Ammon's horn (tissue), 1 donor: ENCODE results near the gene EXOSC2.

Source experiments
- DNase-seq: peaks from one replicate; pipeline ENCODE4 v3.0.0-alpha.2; 2016; ENCODE audit warnings: low spot score

The EXOSC2 gene

GRCh38 chr9:130693426-130694191, at the start of gene EXOSC2:
Gene EXOSC2, plus strand, starts transcription at chr9:130693780. Its CDS starts 12 bp downstream, at chr9:130693792.
- peak; percentile 99 for DNase-seq

GRCh38 chr9:130651221-130651620, 42.4 kb upstream of the EXOSC2 start:
- DNase-seq = no peak

GRCh38 chr9:130651752-130652151, 41.8 kb upstream of the EXOSC2 start:
- DNase-seq = no peak

- DNase-seq = no peak
Observed at GRCh38 chr9:130654879-130655278, 38.7 kb upstream of the EXOSC2 start.

GRCh38 chr9:130658893-130659698, 34.5 kb upstream of the EXOSC2 start:
- no peak for DNase-seq

GRCh38 chr9:130659699-130660248, 33.8 kb upstream of the EXOSC2 start:
- DNase-seq = no peak

GRCh38 chr9:130660326-130660682, 33.3 kb upstream of the EXOSC2 start:
- no peak for DNase-seq

GRCh38 chr9:130660683-130661450, 32.7 kb upstream of the EXOSC2 start:
- DNase-seq = no peak

GRCh38 chr9:130661451-130662098, 32.0 kb upstream of the EXOSC2 start:
- DNase-seq = no peak

GRCh38 chr9:130662099-130662969, 31.2 kb upstream of the EXOSC2 start:
- no peak for DNase-seq

GRCh38 chr9:130662970-130663257, 30.7 kb upstream of the EXOSC2 start:
- no peak for DNase-seq

GRCh38 chr9:130663258-130663976, 30.2 kb upstream of the EXOSC2 start:
- DNase-seq = no peak

- DNase-seq = no peak
Observed at GRCh38 chr9:130663977-130664250, 29.7 kb upstream of the EXOSC2 start.

- no peak for DNase-seq
Observed at GRCh38 chr9:130664251-130665028, 29.1 kb upstream of the EXOSC2 start, which contains the start of gene PRDM12. Gene PRDM12, plus strand, starts transcription at chr9:130664594. Its CDS starts 60 bp downstream, at chr9:130664654.

- no peak for DNase-seq
Observed at GRCh38 chr9:130665029-130665430, 28.6 kb upstream of the EXOSC2 start.

- no peak for DNase-seq
Observed at GRCh38 chr9:130665431-130666392, 27.9 kb upstream of the EXOSC2 start.

- DNase-seq = no peak
Observed at GRCh38 chr9:130666393-130667119, 27.0 kb upstream of the EXOSC2 start.

GRCh38 chr9:130667120-130667435, 26.5 kb upstream of the EXOSC2 start:
- DNase-seq = no peak
